Measurements from ENCODE around the gene GPR3. TPM values are rescaled to one million over a fixed set of nuclear protein-coding genes. Genes with fewer than 3 reads are reported as not detected.

Gene GPR3
- total RNA-seq, 1 donor, result 0.36 TPM

- no peaks in the 10 kb centered on the region for H3K79me2 ChIP-seq (ENCODE audit: insufficient read depth, low read length)
- no peaks in the 10 kb centered on the region for H3K4me1 ChIP-seq (ENCODE audit: insufficient read depth, low read length)
- H3K4me2 ChIP-seq (ENCODE audit: insufficient read depth, low read length), result no peak within 1 kb of the TSS
- H2AFZ ChIP-seq (ENCODE audit: low read length), result no peak within 1 kb of the TSS
- no peak within 1 kb of the TSS for H3K27ac ChIP-seq (ENCODE audit: low read depth, low read length)
- no peaks in the 10 kb centered on the region for H3K9me3 ChIP-seq (ENCODE audit: low read depth, low read length)
- no peak for DNase-seq (ENCODE audit: insufficient read length, low spot score, missing footprints)
- H4K20me1 ChIP-seq (ENCODE audit: insufficient read depth, low read length), result no peaks in the 10 kb centered on the region
- no peak within 1 kb of the TSS for H3K4me3 ChIP-seq (ENCODE audit: insufficient read depth, low read length)
- H3K36me3 ChIP-seq (ENCODE audit: insufficient read depth, low read length), result no peaks in the 10 kb centered on the region
- H3K27me3 ChIP-seq (ENCODE audit: insufficient read depth, low read length), result peaks cover 4% of the 10 kb centered on the region
- TF ChIP-seq, protein P1, sequence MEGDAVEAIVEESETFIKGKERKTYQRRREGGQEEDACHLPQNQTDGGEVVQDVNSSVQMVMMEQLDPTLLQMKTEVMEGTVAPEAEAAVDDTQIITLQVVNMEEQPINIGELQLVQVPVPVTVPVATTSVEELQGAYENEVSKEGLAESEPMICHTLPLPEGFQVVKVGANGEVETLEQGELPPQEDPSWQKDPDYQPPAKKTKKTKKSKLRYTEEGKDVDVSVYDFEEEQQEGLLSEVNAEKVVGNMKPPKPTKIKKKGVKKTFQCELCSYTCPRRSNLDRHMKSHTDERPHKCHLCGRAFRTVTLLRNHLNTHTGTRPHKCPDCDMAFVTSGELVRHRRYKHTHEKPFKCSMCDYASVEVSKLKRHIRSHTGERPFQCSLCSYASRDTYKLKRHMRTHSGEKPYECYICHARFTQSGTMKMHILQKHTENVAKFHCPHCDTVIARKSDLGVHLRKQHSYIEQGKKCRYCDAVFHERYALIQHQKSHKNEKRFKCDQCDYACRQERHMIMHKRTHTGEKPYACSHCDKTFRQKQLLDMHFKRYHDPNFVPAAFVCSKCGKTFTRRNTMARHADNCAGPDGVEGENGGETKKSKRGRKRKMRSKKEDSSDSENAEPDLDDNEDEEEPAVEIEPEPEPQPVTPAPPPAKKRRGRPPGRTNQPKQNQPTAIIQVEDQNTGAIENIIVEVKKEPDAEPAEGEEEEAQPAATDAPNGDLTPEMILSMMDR (IDR thresholded peaks at IDR 0.05; ENCODE audit: extremely low read depth, low read depth, low read length), result no peak
Measured at GRCh38 chr1:27374362-27375086, 17.9 kb upstream of the GPR3 start, which contains the start of gene FCN3. Gene FCN3, minus strand, starts transcription at chr1:27374824. Its CDS starts 6 bp downstream, at chr1:27374818.

DNA sequence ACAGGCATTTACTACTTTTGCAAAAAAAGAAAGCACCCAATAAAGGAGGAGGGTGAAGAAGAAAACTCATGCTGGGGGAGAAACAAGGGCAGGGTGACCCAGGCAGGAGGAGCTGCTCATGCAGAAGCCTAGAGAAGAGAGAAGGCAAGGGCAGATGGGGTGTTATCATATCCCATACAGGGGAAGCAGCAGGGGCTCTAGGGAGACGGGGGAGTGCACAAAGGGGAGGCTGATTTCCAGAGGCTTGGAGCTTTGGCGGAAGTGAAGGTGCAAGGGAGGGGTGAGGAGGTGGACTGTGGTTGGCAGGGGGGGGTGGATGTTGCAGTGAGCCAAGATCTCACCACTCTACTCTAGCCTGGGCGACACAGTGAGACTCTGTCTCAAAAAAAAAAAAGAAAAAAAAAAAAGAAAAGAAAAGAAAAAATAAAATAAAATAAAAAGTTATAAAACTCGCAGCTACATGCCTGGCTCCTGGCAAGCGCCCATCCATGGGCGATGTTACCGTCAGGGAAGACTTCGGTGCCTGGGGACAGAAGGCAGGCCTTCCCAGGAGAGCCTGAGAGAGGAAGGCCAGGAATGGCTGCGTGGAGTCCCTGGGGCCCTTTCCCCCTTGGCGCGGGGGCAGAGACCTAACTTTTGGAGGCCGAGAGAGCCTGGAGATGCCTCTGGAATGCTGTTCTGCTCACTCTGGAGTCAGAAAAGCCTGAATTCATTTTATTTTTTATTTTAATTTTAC is 14.5 kb upstream of the GPR3 start:
- no peak overlapping the region for H2AFZ ChIP-seq (ENCODE audit: low read length)
- no peak overlapping the region for H3K4me3 ChIP-seq (ENCODE audit: insufficient read depth, low read length)
- H3K27ac ChIP-seq (ENCODE audit: low read depth, low read length), result no peak overlapping the region
- H3K4me1 ChIP-seq (ENCODE audit: insufficient read depth, low read length), result no peaks in the 10 kb centered on the region
- H4K20me1 ChIP-seq (ENCODE audit: insufficient read depth, low read length), result no peaks in the 10 kb centered on the region
- no peak for DNase-seq (ENCODE audit: insufficient read length, low spot score, missing footprints)
- H3K4me2 ChIP-seq (ENCODE audit: insufficient read depth, low read length), result no peak overlapping the region
- H3K36me3 ChIP-seq (ENCODE audit: insufficient read depth, low read length), result no peaks in the 10 kb centered on the region
- TF ChIP-seq, protein P1 (IDR thresholded peaks at IDR 0.05; ENCODE audit: extremely low read depth, low read depth, low read length), result no peak
- no peaks in the 10 kb centered on the region for H3K79me2 ChIP-seq (ENCODE audit: insufficient read depth, low read length)
- H3K9me3 ChIP-seq (ENCODE audit: low read depth, low read length), result no peaks in the 10 kb centered on the region
- peaks cover 4% of the 10 kb centered on the region for H3K27me3 ChIP-seq (ENCODE audit: insufficient read depth, low read length)

GRCh38 chr1:27379564-27380122 is 12.8 kb upstream of the GPR3 start:
- TF ChIP-seq, protein P1 (IDR thresholded peaks at IDR 0.05; ENCODE audit: extremely low read depth, low read depth, low read length), result no peak
- Histone ChIP-seq H3K4me1 (ENCODE audit: insufficient read depth, low read length) (no peaks in the 10 kb centered on the region), H3K79me2 (ENCODE audit: insufficient read depth, low read length) (no peaks in the 10 kb centered on the region), H3K36me3 (ENCODE audit: insufficient read depth, low read length) (no peaks in the 10 kb centered on the region), H4K20me1 (ENCODE audit: insufficient read depth, low read length) (no peaks in the 10 kb centered on the region), H3K4me3 (ENCODE audit: insufficient read depth, low read length) (no peak overlapping the region), H3K27ac (ENCODE audit: low read depth, low read length) (no peak overlapping the region), H2AFZ (ENCODE audit: low read length) (no peak overlapping the region), H3K9me3 (ENCODE audit: low read depth, low read length) (no peaks in the 10 kb centered on the region), H3K27me3 (ENCODE audit: insufficient read depth, low read length) (peaks cover under 1% of the 10 kb centered on the region), H3K4me2 (ENCODE audit: insufficient read depth, low read length) (no peak overlapping the region)
- no peak for DNase-seq (ENCODE audit: insufficient read length, low spot score, missing footprints)

GRCh38 chr1:27380224-27380623 is 12.2 kb upstream of the GPR3 start:
- Histone ChIP-seq H3K79me2 (ENCODE audit: insufficient read depth, low read length) (no peaks in the 10 kb centered on the region), H2AFZ (ENCODE audit: low read length) (peak overlapping the region; percentile 62), H3K27me3 (ENCODE audit: insufficient read depth, low read length) (no peaks in the 10 kb centered on the region), H3K4me1 (ENCODE audit: insufficient read depth, low read length) (no peaks in the 10 kb centered on the region), H3K4me2 (ENCODE audit: insufficient read depth, low read length) (no peak overlapping the region), H3K9me3 (ENCODE audit: low read depth, low read length) (no peaks in the 10 kb centered on the region), H4K20me1 (ENCODE audit: insufficient read depth, low read length) (no peaks in the 10 kb centered on the region), H3K36me3 (ENCODE audit: insufficient read depth, low read length) (no peaks in the 10 kb centered on the region), H3K4me3 (ENCODE audit: insufficient read depth, low read length) (no peak overlapping the region), H3K27ac (ENCODE audit: low read depth, low read length) (no peak overlapping the region)
- TF ChIP-seq, protein P1 (IDR thresholded peaks at IDR 0.05; ENCODE audit: extremely low read depth, low read depth, low read length), result no peak
- peak; percentile 91 for DNase-seq (ENCODE audit: insufficient read length, low spot score, missing footprints)

All from osteoblast (primary cell).